Chondrocyte (in vitro differentiated cells): ENCODE results near the gene N4BP2L1. TPM values are rescaled to one million over a fixed set of nuclear protein-coding genes. Genes with fewer than 3 reads are reported as not detected.

ENCODE experiments used
- DNase-seq: peaks from one replicate; pipeline ENCODE4 v3.0.0; 2021; ENCODE audit warnings: mixed read lengths, low spot score
- H3K27ac Mint-ChIP-seq: one replicate; pipeline ENCODE4 v1.8.0; 2021; ENCODE audit warnings: mild to moderate bottlenecking, moderate library complexity, mixed read lengths; ENCODE audit not compliant: unreplicated experiment
- H3K27me3 Mint-ChIP-seq: 2 replicates; pipeline ENCODE4 v1.8.0; 2021; ENCODE audit warnings: low read depth, mixed read lengths
- H3K36me3 Mint-ChIP-seq: 2 replicates; pipeline ENCODE4 v1.8.0; 2021; ENCODE audit warnings: low read depth, mixed read lengths
- H3K4me1 Mint-ChIP-seq: 2 replicates; pipeline ENCODE4 v1.8.0; 2021; ENCODE audit warnings: low read depth, mild to moderate bottlenecking, mixed read lengths
- H3K4me3 Mint-ChIP-seq: one replicate; pipeline ENCODE4 v1.8.0; 2021; ENCODE audit warnings: mild to moderate bottlenecking, moderate library complexity, mixed read lengths; ENCODE audit not compliant: unreplicated experiment
- H3K9me3 Mint-ChIP-seq: 2 replicates; pipeline ENCODE4 v1.8.0; 2021; ENCODE audit warnings: low read depth, mixed read lengths
- total RNA-seq: library from RNA; stranded (reverse); gene quantifications from 3 replicates; pipeline ENCODE4 v1.2.1, GENCODE V29; 2021
- TF ChIP-seq, protein P1 (sequence below): fragments of 200-600 bp; sonication (generic); IDR thresholded peaks from 2 replicates; pipeline ENCODE4 v1.5.0; 2021; ENCODE audit warnings: antibody characterized with exemption, mild to moderate bottlenecking, moderate library complexity

Gene N4BP2L1
- total RNA-seq, 1 donor from 2014 or later, result 3.3 TPM

- no peak overlapping the region for H3K4me3 Mint-ChIP-seq
- H3K4me1 Mint-ChIP-seq, result peaks cover 15% of the 10 kb centered on the region
- TF ChIP-seq, protein P1, sequence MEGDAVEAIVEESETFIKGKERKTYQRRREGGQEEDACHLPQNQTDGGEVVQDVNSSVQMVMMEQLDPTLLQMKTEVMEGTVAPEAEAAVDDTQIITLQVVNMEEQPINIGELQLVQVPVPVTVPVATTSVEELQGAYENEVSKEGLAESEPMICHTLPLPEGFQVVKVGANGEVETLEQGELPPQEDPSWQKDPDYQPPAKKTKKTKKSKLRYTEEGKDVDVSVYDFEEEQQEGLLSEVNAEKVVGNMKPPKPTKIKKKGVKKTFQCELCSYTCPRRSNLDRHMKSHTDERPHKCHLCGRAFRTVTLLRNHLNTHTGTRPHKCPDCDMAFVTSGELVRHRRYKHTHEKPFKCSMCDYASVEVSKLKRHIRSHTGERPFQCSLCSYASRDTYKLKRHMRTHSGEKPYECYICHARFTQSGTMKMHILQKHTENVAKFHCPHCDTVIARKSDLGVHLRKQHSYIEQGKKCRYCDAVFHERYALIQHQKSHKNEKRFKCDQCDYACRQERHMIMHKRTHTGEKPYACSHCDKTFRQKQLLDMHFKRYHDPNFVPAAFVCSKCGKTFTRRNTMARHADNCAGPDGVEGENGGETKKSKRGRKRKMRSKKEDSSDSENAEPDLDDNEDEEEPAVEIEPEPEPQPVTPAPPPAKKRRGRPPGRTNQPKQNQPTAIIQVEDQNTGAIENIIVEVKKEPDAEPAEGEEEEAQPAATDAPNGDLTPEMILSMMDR, result no peak
- H3K9me3 Mint-ChIP-seq, result no peaks in the 10 kb centered on the region
- H3K36me3 Mint-ChIP-seq, result no peaks in the 10 kb centered on the region
- H3K27ac Mint-ChIP-seq, result no peak overlapping the region
- no peaks in the 10 kb centered on the region for H3K27me3 Mint-ChIP-seq
- DNase-seq, result no peak
Observed at GRCh38 chr13:32409001-32409313, 19.0 kb downstream of the N4BP2L1 start.

DNA sequence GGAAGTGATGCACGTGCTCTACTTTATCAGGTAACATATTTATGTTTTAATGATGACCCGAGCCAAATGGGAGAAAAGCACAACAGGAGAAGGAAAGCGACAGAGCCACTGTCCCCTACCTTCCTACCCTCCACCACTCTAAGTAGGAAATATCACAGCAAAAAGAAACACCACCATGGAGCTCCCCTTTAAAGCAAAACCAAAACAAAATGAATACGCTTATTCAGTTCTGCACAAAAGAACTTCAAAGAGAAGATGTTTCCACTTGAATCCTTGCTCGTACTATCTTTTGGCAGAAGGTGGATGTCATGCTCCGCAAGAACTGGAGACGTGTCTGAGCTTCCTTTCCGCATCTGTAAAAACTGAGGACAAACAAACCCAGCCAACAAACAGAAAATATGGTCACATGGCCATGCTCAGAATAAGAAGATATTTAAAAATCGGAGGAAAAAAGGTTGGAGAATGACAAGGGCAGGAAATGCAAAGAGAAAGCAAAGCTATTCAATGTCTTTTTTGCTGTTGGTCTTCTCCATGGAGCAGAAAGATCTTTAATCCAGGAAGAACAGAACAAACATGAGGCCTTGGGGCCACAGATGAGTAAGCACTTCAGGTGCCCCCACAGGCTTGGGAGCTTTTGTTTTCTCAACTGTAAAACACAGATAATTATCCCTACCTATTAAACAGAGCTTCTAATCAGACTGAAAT is 19.5 kb downstream of the N4BP2L1 start:
- Mint-ChIP-seq H3K4me3 (no peak overlapping the region), H3K9me3 (no peaks in the 10 kb centered on the region), H3K4me1 (peaks cover 16% of the 10 kb centered on the region), H3K27me3 (no peaks in the 10 kb centered on the region), H3K27ac (no peak overlapping the region), H3K36me3 (no peaks in the 10 kb centered on the region)
- TF ChIP-seq, protein P1, result no peak
- DNase-seq, result no peak

GRCh38 chr13:32407854-32408253 is 20.1 kb downstream of the N4BP2L1 start:
- Mint-ChIP-seq H3K4me3 (no peak overlapping the region), H3K36me3 (no peaks in the 10 kb centered on the region), H3K27ac (no peak overlapping the region), H3K27me3 (no peaks in the 10 kb centered on the region), H3K9me3 (no peaks in the 10 kb centered on the region), H3K4me1 (peaks cover 22% of the 10 kb centered on the region)
- TF ChIP-seq, protein P1, result no peak
- no peak for DNase-seq

- Mint-ChIP-seq H3K9me3 (no peaks in the 10 kb centered on the region), H3K36me3 (no peaks in the 10 kb centered on the region), H3K4me3 (no peak overlapping the region), H3K27me3 (no peaks in the 10 kb centered on the region), H3K27ac (no peak overlapping the region), H3K4me1 (peaks cover 14% of the 10 kb centered on the region)
- DNase-seq, result no peak
- TF ChIP-seq, protein P1, result no peak
Observed at GRCh38 chr13:32403108-32403507, 24.8 kb downstream of the N4BP2L1 start.

DNA sequence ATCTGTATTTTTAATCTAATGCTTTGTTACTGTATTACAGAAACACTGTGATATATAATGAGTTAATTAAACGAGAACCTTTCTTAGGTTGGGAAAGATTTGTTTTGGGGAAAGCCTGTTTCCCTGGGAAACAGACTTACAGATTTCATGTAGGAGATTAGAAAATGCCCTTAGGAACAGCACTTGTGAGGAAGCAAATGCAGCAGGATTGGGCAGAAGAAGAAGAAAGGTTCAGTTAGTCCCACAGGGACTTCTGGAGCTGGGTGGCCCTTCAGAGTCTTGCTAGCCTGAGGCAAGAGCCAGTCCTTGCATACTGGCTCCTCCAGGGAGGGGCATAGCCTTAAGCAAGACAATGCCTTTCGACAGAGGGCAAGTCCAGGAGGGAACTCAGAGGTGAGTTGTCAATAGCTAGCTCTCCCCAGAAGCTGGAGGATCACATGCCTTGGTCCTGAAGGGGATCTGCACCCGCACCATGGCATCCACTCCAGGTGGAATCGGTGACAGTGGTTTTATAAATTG is 36.8 kb downstream of the N4BP2L1 start:
- Mint-ChIP-seq H3K4me3 (no peak overlapping the region), H3K27ac (no peak overlapping the region), H3K4me1 (no peaks in the 10 kb centered on the region), H3K9me3 (no peaks in the 10 kb centered on the region), H3K36me3 (no peaks in the 10 kb centered on the region), H3K27me3 (no peaks in the 10 kb centered on the region)
- no peak for DNase-seq
- TF ChIP-seq, protein P1, result no peak
